PC-9 (cell line): ENCODE results near the gene KLHDC1.

Experiments
- EZH2 ChIP-seq: fragments of 200-600 bp; sonication (generic); IDR thresholded peaks from 2 replicates; pipeline ENCODE4 v1.8.0; 2017; ENCODE audit warnings: antibody characterized with exemption, low read depth
- TF ChIP-seq, protein P1 (sequence below): fragments of 200-600 bp; sonication (generic); conservative IDR thresholded peaks from 2 replicates; pipeline ENCODE4 v1.6.1; 2017; ENCODE audit warnings: mixed run types, antibody characterized with exemption, mild to moderate bottlenecking, moderate library complexity

DNA sequence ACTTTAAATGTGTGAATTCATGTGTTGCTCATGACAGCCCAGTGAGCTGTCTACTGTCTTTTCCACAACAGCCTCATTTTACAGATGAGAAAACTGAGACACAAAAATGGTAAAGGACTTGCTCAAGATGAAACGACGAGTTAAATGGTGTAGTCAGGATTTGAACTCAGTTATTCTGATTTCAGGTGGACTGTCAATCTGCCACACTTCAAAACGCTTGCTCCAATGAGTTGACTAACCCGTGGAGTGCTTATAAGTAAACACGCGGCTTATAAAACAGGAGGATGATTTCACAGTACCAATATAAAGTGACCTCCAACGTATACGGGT lies 4.3 kb upstream of the KLHDC1 start:
- TF ChIP-seq, protein P1, sequence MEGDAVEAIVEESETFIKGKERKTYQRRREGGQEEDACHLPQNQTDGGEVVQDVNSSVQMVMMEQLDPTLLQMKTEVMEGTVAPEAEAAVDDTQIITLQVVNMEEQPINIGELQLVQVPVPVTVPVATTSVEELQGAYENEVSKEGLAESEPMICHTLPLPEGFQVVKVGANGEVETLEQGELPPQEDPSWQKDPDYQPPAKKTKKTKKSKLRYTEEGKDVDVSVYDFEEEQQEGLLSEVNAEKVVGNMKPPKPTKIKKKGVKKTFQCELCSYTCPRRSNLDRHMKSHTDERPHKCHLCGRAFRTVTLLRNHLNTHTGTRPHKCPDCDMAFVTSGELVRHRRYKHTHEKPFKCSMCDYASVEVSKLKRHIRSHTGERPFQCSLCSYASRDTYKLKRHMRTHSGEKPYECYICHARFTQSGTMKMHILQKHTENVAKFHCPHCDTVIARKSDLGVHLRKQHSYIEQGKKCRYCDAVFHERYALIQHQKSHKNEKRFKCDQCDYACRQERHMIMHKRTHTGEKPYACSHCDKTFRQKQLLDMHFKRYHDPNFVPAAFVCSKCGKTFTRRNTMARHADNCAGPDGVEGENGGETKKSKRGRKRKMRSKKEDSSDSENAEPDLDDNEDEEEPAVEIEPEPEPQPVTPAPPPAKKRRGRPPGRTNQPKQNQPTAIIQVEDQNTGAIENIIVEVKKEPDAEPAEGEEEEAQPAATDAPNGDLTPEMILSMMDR, result no peak
- TF ChIP-seq EZH2, result no peak
